ENCODE data around the gene EID3. TPM values are rescaled to one million over a fixed set of nuclear protein-coding genes. Genes with fewer than 3 reads are reported as not detected.

Gene EID3
- total and polyA plus RNA-seq, 10 of the 15 experiments (the other 5 are each of a cell fraction or from before 2014, with no cell fraction given) = 0.92 to 7.0 (median 4.3) TPM

DNA sequence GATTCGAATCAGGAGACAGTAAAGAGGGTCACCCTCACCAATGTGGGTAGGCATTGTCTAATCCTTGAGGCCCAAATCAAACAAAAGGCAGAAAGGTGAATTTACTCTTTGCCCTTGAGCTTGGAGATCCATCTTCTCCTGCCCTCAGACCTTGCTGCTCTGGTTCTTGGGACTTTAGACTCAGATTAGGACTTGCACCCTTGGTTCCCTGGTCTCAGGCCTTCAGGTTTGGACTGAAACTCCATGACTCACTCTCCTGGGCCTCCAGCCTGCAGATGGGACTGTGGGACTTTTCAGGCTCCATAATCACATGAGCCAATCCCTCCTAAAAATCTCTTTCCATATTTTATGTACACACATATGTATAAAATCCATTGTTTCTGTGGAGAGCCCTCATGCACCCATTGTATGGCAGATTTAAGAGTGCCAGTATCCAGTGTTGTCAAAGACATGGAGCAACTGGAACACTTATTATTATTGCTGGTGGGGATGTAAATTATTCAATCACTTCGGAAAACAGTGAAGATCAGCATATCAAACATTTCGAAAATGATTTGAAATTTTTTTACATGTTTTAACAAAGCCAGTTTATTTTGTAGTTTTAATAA, 48.7 kb downstream of the EID3 start (continued):
- TF ChIP-seq SREBF1 (IDR thresholded peaks at IDR 0.05; ENCODE audit: low read length) (no peak), SRF (IDR thresholded peaks at IDR 0.05; ENCODE audit: low read depth in 2 of 2, low read length in 2 of 2) (no peak)

GRCh38 chr12:104353012-104353981, 49.8 kb downstream of the EID3 start:
- CTCF ChIA-PET = interaction anchor here (1.0 to 1.4 kb wide), 7 partner anchors 14 to 469 kb away, joined by 3 to 5 read pairs (median 3); no protein-coding TSS in a partner anchor
- H2AFZ ChIP-seq (ENCODE audit: control insufficient read depth, low read depth, low read length) = no peak overlapping the region
- no peaks in the 10 kb centered on the region for H4K20me1 ChIP-seq (ENCODE audit: control insufficient read depth, insufficient read depth)
- BruUV-seq (replicated peaks) = no TSS peak
- H3K79me2 ChIP-seq (ENCODE audit: control insufficient read depth, insufficient read depth, low read length) = no peaks in the 10 kb centered on the region
- SMC1A ChIA-PET (ENCODE audit: uncharacterized antibody, unreplicated experiment) = interaction anchor here (0.8 to 2.2 kb wide), 8 partner anchors 12 to 462 kb away, joined by 3 to 6 read pairs (median 3); no protein-coding TSS in a partner anchor
- H3K4me1 ChIP-seq (ENCODE audit: control insufficient read depth, insufficient read depth, low read length) = peaks cover 9% of the 10 kb centered on the region
- H3K27me3 ChIP-seq (replicated peaks in 1 of 2; ENCODE audit: control insufficient read depth in 2 of 2, insufficient read depth in 2 of 2, low read length in 1 of 2) = no peaks in the 10 kb centered on the region
- peak; percentile 40; the same call in 1 of the 2 replicates for TF ChIP-seq RELB (IDR thresholded peaks at IDR 0.05; ENCODE audit: low read depth)
- 0 out of 2 replicates have a peak, but pooled peaks have one; percentile 14 for TF ChIP-seq CREB1 (IDR thresholded peaks at IDR 0.05; ENCODE audit: low read depth)
- peak; percentile 15; the same call in 1 of the 2 replicates for TF ChIP-seq JUNB (IDR thresholded peaks at IDR 0.05)
- no peak for TF ChIP-seq ZBTB11 (CRISPR knock-in tag; IDR thresholded peaks at IDR 0.05)
- ATAC-seq (peak; percentile 84), FAIRE-seq (no peak), DNase-seq (ENCODE audit: low read depth, low spot score) (no peak)
- WGBS (ENCODE audit: insufficient coverage, insufficient replicate concordance, low lambda C conversion rate, missing lambda C conversion rate) = 83% methylated on average over 17 of the region's 17 CpGs
- H3K9me3 ChIP-seq (replicated peaks; ENCODE audit: control insufficient read depth, insufficient read depth, low read length) = no peaks in the 10 kb centered on the region
- in situ Hi-C loops (cut with MboI) = no loop called here
- no peak overlapping the region for H3K4me3 ChIP-seq
- intact Hi-C loops (cut with micrococcal nuclease; ENCODE audit: unreplicated experiment) = loop anchor here (10.0 kb wide), 2 partner anchors 298 to 468 kb away; partner anchors contain the start of gene GLT8D2
- POLR2A ChIA-PET = interaction anchor here (0.6 kb wide), 1 partner anchor 855 kb away, joined by 3 read pairs; no protein-coding TSS in a partner anchor
- H3K9ac ChIP-seq (ENCODE audit: control insufficient read depth, insufficient read depth, low read length) = no peak overlapping the region
- no peak overlapping the region for H3K27ac ChIP-seq (ENCODE audit: control insufficient read depth, insufficient read depth)
- RAD21 ChIA-PET (ENCODE audit: unreplicated experiment) = interaction anchor here (1.6 kb wide), 1 partner anchor 65 kb away, joined by 6 read pairs; no protein-coding TSS in a partner anchor
- no peak overlapping the region for H3K4me2 ChIP-seq (ENCODE audit: control insufficient read depth, insufficient read depth)
- peaks cover 10 to 26% of the 10 kb centered on the region in 2 experiments for H3K36me3 ChIP-seq (ENCODE audit: control insufficient read depth in 2 of 2, insufficient read depth in 2 of 2, low read length in 1 of 2)

Measured in GM12878 (cell line).